Glutamatergic neuron (in vitro differentiated cells): ENCODE results near the gene SYNDIG1. TPM values are rescaled to one million over a fixed set of nuclear protein-coding genes. Genes with fewer than 3 reads are reported as not detected.

Source experiments
- DNase-seq: peaks from one replicate; pipeline ENCODE4 v3.0.0; 2022
- H3K27ac Mint-ChIP-seq: one replicate; pipeline ENCODE4 v1.8.0; 2020; ENCODE audit warnings: mild to moderate bottlenecking, mixed read lengths, inconsistent platforms; ENCODE audit not compliant: unreplicated experiment
- H3K27me3 Mint-ChIP-seq: one replicate; pipeline ENCODE4 v1.8.0; 2020; ENCODE audit warnings: mild to moderate bottlenecking, moderate library complexity, mixed read lengths, inconsistent platforms; ENCODE audit not compliant: unreplicated experiment
- H3K36me3 Mint-ChIP-seq: one replicate; pipeline ENCODE4 v1.8.0; 2020; ENCODE audit warnings: mild to moderate bottlenecking, mixed read lengths, inconsistent platforms; ENCODE audit not compliant: unreplicated experiment
- H3K4me1 Mint-ChIP-seq: one replicate; pipeline ENCODE4 v1.8.0; 2020; ENCODE audit warnings: mild to moderate bottlenecking, low read depth, mixed read lengths, inconsistent platforms; ENCODE audit not compliant: unreplicated experiment
- H3K4me3 Mint-ChIP-seq: one replicate; pipeline ENCODE4 v1.8.0; 2020; ENCODE audit warnings: mild to moderate bottlenecking, mixed read lengths, inconsistent platforms; ENCODE audit not compliant: unreplicated experiment
- H3K9me3 Mint-ChIP-seq: one replicate; pipeline ENCODE4 v1.8.0; 2020; ENCODE audit warnings: mild to moderate bottlenecking, moderate library complexity, mixed read lengths, inconsistent platforms; ENCODE audit not compliant: unreplicated experiment
- total RNA-seq: library from RNA; stranded (reverse); fragmentation: NEBNext Ultra II Directional; extraction: Animal tissue kit (Norgen Biotek cat#: 25700); gene quantifications from one replicate; pipeline ENCODE4 v1.2.1, GENCODE V29; 2021; ENCODE audit not compliant: unreplicated experiment
- TF ChIP-seq, protein P1 (sequence below): fragments of 200-600 bp; sonication (generic); IDR thresholded peaks from one replicate; pipeline ENCODE4 v1.5.0; 2021; ENCODE audit not compliant: partially characterized antibody, unreplicated experiment

SYNDIG1 gene
- total RNA-seq, 1 donor from 2014 or later: 10.4 TPM

- no peak for DNase-seq
- H3K4me3 Mint-ChIP-seq: no peak overlapping the region
- no peaks in the 10 kb centered on the region for H3K36me3 Mint-ChIP-seq
- H3K4me1 Mint-ChIP-seq: no peaks in the 10 kb centered on the region
- peaks cover 6% of the 10 kb centered on the region for H3K27me3 Mint-ChIP-seq
- TF ChIP-seq, protein P1, sequence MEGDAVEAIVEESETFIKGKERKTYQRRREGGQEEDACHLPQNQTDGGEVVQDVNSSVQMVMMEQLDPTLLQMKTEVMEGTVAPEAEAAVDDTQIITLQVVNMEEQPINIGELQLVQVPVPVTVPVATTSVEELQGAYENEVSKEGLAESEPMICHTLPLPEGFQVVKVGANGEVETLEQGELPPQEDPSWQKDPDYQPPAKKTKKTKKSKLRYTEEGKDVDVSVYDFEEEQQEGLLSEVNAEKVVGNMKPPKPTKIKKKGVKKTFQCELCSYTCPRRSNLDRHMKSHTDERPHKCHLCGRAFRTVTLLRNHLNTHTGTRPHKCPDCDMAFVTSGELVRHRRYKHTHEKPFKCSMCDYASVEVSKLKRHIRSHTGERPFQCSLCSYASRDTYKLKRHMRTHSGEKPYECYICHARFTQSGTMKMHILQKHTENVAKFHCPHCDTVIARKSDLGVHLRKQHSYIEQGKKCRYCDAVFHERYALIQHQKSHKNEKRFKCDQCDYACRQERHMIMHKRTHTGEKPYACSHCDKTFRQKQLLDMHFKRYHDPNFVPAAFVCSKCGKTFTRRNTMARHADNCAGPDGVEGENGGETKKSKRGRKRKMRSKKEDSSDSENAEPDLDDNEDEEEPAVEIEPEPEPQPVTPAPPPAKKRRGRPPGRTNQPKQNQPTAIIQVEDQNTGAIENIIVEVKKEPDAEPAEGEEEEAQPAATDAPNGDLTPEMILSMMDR: no peak
- no peak overlapping the region for H3K27ac Mint-ChIP-seq
- H3K9me3 Mint-ChIP-seq: peaks cover 1% of the 10 kb centered on the region
Measured at GRCh38 chr20:24646321-24646720, 176.9 kb downstream of the SYNDIG1 start.

DNA sequence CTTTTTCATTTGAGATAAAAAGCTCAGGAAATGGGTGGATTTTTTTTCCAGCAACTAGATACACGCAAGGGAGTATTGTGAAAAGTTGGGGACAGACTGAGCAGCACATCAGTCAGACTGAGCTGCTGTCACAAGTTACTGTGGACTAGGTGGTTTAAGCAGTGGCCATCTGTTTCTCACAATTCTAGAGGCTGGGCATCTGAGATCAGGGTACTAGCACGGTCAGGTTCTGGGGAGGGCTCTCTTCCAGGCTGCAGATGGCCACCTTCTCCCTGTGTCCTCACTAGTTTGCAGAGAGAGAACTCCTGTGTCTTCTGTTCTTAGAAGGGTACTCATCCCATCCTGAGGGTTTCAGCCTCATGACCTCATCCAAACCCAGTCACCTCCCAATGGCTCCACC lies 178.3 kb downstream of the SYNDIG1 start:
- no peak for DNase-seq
- Mint-ChIP-seq H3K4me3 (no peak overlapping the region), H3K36me3 (no peaks in the 10 kb centered on the region), H3K27ac (no peak overlapping the region), H3K27me3 (peaks cover 6% of the 10 kb centered on the region), H3K9me3 (peaks cover 2% of the 10 kb centered on the region), H3K4me1 (peaks cover 2% of the 10 kb centered on the region)
- TF ChIP-seq, protein P1: no peak

GRCh38 chr20:24648481-24648880 lies 179.1 kb downstream of the SYNDIG1 start:
- Mint-ChIP-seq H3K27ac (no peak overlapping the region), H3K9me3 (peaks cover 4% of the 10 kb centered on the region), H3K27me3 (peaks cover 4% of the 10 kb centered on the region), H3K4me1 (peaks cover 2% of the 10 kb centered on the region), H3K36me3 (no peaks in the 10 kb centered on the region), H3K4me3 (no peak overlapping the region)
- TF ChIP-seq, protein P1: no peak
- DNase-seq: no peak

- Mint-ChIP-seq H3K36me3 (no peaks in the 10 kb centered on the region), H3K27ac (no peak overlapping the region), H3K4me1 (peaks cover 2% of the 10 kb centered on the region), H3K9me3 (peaks cover 4% of the 10 kb centered on the region), H3K27me3 (peaks cover 4% of the 10 kb centered on the region), H3K4me3 (no peak overlapping the region)
- DNase-seq: no peak
- TF ChIP-seq, protein P1: no peak
Measured at GRCh38 chr20:24648919-24649318, 179.5 kb downstream of the SYNDIG1 start.

DNA sequence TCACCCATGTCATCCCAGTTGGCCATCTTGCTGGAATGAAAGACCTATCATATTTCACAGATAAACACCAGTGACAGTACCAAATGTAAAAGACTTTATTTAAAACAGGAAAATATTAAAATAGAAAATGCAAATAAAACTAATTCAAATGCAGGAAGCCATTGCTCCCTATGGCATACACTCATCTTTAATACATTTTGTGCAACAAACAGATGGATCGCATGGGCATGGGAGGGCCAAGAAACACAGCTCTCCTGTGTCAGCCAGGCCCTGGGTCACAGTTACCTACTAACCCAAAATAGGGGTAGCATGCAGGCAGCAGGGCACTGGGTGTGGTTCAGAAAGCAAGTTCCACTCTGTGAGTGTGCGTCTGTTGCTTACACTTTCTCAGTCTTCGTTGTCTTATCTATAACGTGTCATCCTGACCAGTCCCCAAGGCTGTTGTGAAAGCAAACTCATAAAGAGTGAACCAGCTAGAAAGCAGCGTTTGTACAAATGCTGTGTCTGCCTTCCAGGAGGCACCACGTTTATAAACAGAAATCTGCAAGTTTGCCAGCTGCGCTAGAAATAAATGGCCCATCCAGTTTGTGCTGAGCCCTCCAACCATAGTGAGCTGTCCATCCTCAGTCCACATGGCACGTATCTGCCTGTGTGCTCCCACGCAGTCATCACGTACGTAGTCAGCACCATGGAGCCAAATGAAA lies 180.5 kb downstream of the SYNDIG1 start:
- no peak overlapping the region for H3K4me3 Mint-ChIP-seq
- H3K27ac Mint-ChIP-seq: no peak overlapping the region
- TF ChIP-seq, protein P1: no peak
- peaks cover 4% of the 10 kb centered on the region for H3K9me3 Mint-ChIP-seq
- H3K4me1 Mint-ChIP-seq: peaks cover 4% of the 10 kb centered on the region
- H3K27me3 Mint-ChIP-seq: peaks cover 4% of the 10 kb centered on the region
- no peak for DNase-seq
- H3K36me3 Mint-ChIP-seq: no peaks in the 10 kb centered on the region
